A549 treated with Hydrocortisone at 1 μM for 4 hours (cell line): Measurements from ENCODE around the gene FRMPD4. TPM values are rescaled to one million over a fixed set of nuclear protein-coding genes. Genes with fewer than 3 reads are reported as not detected.

ENCODE experiments used
- total RNA-seq: library from RNA; stranded (reverse); fragments of 200-300 nt; extraction: Qiagen RNA extraction; gene quantifications from 5 replicates; pipeline ENCODE4 v1.2.3, GENCODE V29; 2022

Gene FRMPD4
- 0.03 to 0.13 TPM (median 0.08 TPM) in 5 replicates for total RNA-seq

DNA sequence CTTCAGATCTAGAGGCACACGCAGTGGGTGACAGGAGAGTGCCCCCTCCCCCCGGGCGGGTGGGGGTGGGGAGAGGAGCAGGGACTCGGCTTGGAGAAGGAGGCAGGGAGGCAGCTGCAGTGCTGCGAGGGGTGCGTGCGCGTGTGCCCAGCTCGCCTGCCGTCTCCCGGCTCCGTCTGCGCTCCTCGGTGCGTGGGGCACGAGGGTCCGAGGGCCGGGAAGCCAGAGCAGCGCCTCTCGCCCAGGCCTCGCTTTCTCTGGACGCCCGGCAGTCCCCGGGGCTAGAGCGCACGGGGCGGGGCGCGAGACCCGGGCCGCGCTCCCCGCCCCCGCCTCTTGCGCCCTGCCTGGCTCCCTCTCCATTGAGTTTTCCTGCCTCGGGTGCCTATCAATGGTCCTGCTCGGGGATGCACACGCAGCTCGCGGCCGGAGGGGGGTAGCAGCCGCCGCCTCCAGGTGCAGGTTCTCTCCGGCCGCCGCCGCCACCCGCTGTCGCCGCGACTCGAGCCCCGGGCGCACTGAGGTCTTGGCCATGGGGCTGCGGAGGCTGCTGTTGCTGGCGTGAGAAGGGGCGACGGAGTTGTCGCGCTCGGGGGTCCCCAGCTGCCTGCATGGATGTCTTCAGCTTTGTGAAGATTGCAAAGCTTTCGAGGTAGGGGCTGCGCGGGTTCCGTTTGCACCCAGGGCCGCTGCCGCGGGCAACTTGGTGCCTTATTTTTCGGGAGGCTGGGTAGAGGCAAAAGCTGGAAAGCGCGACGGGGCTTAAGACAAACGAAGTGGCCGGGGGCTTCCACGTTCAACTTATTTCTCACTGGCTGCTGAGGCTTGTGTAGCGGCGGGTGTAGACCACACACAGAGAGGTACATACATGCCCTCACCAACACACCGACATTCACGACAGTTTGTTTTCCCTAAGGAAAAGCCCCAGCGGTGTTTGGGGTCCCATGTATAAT, at the start of gene FRMPD4:
Gene FRMPD4, plus strand, starts transcription at position 113 of the 953 bp plus-strand sequence. Its CDS starts 499 bp downstream, at position 612.

